ENCODE measurements around the gene LRMDA. TPM values are rescaled to one million over a fixed set of nuclear protein-coding genes. Genes with fewer than 3 reads are reported as not detected.

LRMDA gene
- total RNA-seq, 1 experiment from 2014 or later, result 4.8 TPM

DNA sequence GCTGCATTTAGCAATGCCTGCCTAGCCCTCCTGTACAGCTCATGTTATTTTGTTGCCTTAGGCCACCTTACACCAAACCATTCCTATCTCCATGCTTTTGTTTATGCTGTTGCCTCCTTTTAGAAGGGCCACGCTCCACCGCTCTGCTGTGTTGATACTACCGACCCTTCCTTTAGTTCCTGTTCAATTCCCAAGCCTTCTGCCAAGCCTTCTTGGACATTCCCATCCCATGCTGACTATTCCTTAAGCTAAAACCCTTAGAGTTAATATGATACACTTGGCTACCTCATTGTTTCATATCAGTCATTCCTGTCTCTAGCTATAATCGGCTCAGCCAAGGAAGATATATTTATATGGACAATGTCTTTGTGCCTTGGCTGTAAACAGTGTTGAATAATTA is 705.5 kb downstream of the LRMDA start (continued):
- TF ChIP-seq, protein P1, sequence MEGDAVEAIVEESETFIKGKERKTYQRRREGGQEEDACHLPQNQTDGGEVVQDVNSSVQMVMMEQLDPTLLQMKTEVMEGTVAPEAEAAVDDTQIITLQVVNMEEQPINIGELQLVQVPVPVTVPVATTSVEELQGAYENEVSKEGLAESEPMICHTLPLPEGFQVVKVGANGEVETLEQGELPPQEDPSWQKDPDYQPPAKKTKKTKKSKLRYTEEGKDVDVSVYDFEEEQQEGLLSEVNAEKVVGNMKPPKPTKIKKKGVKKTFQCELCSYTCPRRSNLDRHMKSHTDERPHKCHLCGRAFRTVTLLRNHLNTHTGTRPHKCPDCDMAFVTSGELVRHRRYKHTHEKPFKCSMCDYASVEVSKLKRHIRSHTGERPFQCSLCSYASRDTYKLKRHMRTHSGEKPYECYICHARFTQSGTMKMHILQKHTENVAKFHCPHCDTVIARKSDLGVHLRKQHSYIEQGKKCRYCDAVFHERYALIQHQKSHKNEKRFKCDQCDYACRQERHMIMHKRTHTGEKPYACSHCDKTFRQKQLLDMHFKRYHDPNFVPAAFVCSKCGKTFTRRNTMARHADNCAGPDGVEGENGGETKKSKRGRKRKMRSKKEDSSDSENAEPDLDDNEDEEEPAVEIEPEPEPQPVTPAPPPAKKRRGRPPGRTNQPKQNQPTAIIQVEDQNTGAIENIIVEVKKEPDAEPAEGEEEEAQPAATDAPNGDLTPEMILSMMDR (IDR thresholded peaks at IDR 0.05 in 2 of 3, conservative IDR thresholded peaks at IDR 0.05 in 1 of 3; ENCODE audit: borderline replicate concordance in 1 of 3, insufficient read depth in 1 of 3, low read depth in 2 of 3, low read length in 2 of 3), result no peak
- TF ChIP-seq, protein P2, sequence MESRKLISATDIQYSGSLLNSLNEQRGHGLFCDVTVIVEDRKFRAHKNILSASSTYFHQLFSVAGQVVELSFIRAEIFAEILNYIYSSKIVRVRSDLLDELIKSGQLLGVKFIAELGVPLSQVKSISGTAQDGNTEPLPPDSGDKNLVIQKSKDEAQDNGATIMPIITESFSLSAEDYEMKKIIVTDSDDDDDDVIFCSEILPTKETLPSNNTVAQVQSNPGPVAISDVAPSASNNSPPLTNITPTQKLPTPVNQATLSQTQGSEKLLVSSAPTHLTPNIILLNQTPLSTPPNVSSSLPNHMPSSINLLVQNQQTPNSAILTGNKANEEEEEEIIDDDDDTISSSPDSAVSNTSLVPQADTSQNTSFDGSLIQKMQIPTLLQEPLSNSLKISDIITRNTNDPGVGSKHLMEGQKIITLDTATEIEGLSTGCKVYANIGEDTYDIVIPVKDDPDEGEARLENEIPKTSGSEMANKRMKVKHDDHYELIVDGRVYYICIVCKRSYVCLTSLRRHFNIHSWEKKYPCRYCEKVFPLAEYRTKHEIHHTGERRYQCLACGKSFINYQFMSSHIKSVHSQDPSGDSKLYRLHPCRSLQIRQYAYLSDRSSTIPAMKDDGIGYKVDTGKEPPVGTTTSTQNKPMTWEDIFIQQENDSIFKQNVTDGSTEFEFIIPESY (IDR thresholded peaks at IDR 0.05; ENCODE audit: extremely low read depth, insufficient replicate concordance, low read length), result no peak
- TF ChIP-seq ZNF274 (IDR thresholded peaks at IDR 0.05; ENCODE audit: low read depth, low read length) (no peak), SIN3A (IDR thresholded peaks at IDR 0.05; ENCODE audit: low read depth) (no peak), TCF7L2 (IDR thresholded peaks at IDR 0.05; ENCODE audit: borderline replicate concordance, extremely low read depth, insufficient read depth, insufficient read length) (no peak), CBX3 (IDR thresholded peaks at IDR 0.05; ENCODE audit: low read depth) (no peak)

DNA sequence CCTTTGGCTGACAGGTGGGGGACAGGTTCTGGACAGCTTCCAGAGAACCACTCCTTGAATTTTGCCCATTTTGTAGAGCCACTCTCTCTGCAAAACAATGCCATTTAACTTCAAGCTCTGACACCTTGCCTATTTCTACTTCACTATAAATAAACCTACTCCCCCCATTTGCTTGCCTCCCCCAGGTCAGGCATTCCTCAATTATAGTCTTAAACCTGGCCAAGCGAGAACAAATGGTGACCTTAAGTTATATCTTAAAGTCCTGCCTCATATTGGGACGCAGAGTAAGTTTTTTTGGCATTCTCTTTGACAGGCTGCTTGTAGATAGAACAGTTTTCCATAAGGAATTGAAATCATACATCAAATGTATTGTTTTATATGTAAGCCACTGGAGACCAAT is 706.9 kb downstream of the LRMDA start:
- no peaks in the 10 kb centered on the region for H4K20me1 ChIP-seq (ENCODE audit: insufficient read depth)
- no peaks in the 10 kb centered on the region for H3K36me3 ChIP-seq (ENCODE audit: control insufficient read depth in 1 of 2, insufficient read depth in 2 of 2, low read length in 2 of 2)
- ATAC-seq (no peak), DNase-seq (ENCODE audit: low read depth, low spot score) (no peak)
- H3K4me1 ChIP-seq (ENCODE audit: control insufficient read depth in 1 of 2, insufficient read depth in 2 of 2, low read length in 2 of 2), result no peaks in the 10 kb centered on the region
- H3K9me3 ChIP-seq (ENCODE audit: control insufficient read depth in 1 of 2, insufficient read depth in 1 of 2, low read depth in 1 of 2, low read length in 2 of 2), result no peaks in the 10 kb centered on the region
- no TSS peak for BruUV-seq (replicated peaks)
- no peak for TF ChIP-seq ZNF274 (IDR thresholded peaks at IDR 0.05; ENCODE audit: low read depth, low read length)
- TF ChIP-seq CEBPB (IDR thresholded peaks at IDR 0.05; ENCODE audit: low read depth), result no peak
- TF ChIP-seq EZH2phosphoT487 (IDR thresholded peaks at IDR 0.05; ENCODE audit: borderline replicate concordance), result no peak
- TF ChIP-seq POLR2AphosphoS5 (IDR thresholded peaks at IDR 0.05; ENCODE audit: low read depth, low read length), result no peak
- TF ChIP-seq TCF7L2 (IDR thresholded peaks at IDR 0.05; ENCODE audit: borderline replicate concordance, extremely low read depth, insufficient read depth, insufficient read length), result no peak
- no peak for TF ChIP-seq CBX3 (IDR thresholded peaks at IDR 0.05; ENCODE audit: low read depth)
- no peak for TF ChIP-seq JUND (IDR thresholded peaks at IDR 0.05)
- TF ChIP-seq SIN3A (IDR thresholded peaks at IDR 0.05; ENCODE audit: low read depth), result no peak
- TF ChIP-seq FOSL1 (IDR thresholded peaks at IDR 0.05; ENCODE audit: low read depth), result no peak
- no peak for TF ChIP-seq EZH2 (IDR thresholded peaks at IDR 0.05)
- no peak for TF ChIP-seq SP1 (IDR thresholded peaks at IDR 0.05; ENCODE audit: low read depth)
- TF ChIP-seq, protein P2 (IDR thresholded peaks at IDR 0.05; ENCODE audit: extremely low read depth, insufficient replicate concordance, low read length), result no peak
- TF ChIP-seq, protein P1 (IDR thresholded peaks at IDR 0.05 in 2 of 3, conservative IDR thresholded peaks at IDR 0.05 in 1 of 3; ENCODE audit: borderline replicate concordance in 1 of 3, insufficient read depth in 1 of 3, low read depth in 2 of 3, low read length in 2 of 3), result no peak
- no peak overlapping the region for H3K27ac ChIP-seq (ENCODE audit: low read depth, low read length)
- no peak overlapping the region for H3K4me2 ChIP-seq (ENCODE audit: low read length)
- H3K9ac ChIP-seq (ENCODE audit: low read length), result no peak overlapping the region
- RAD21 ChIA-PET (ENCODE audit: low non-redundant PET in 1 of 2, low total read pairs in 2 of 2, uncharacterized antibody in 2 of 2, unreplicated experiment in 2 of 2), result no interaction called here
- intact Hi-C loops (cut with micrococcal nuclease), result no loop called here
- H2AFZ ChIP-seq (ENCODE audit: low read depth, low read length, poor library complexity, severe bottlenecking), result no peak overlapping the region
- POLR2A ChIA-PET, result no interaction called here
- H3K27me3 ChIP-seq (ENCODE audit: insufficient read depth, low read length), result peaks cover 25% of the 10 kb centered on the region
- no peak overlapping the region for H3K4me3 ChIP-seq (replicated peaks in 1 of 2; ENCODE audit: low read depth in 1 of 2, low read length in 2 of 2)
- H3K9me2 ChIP-seq (ENCODE audit: insufficient read depth), result no peaks in the 10 kb centered on the region
- H3K79me2 ChIP-seq (ENCODE audit: insufficient read depth, low read length), result no peaks in the 10 kb centered on the region
- CTCF ChIA-PET, result no interaction called here

Data from HCT116 (cell line).